ENCODE results near the gene PI3. TPM values are rescaled to one million over a fixed set of nuclear protein-coding genes. Genes with fewer than 3 reads are reported as not detected.

Gene PI3
- total RNA-seq, 4 donors from 2014 or later, result not detected

DNA sequence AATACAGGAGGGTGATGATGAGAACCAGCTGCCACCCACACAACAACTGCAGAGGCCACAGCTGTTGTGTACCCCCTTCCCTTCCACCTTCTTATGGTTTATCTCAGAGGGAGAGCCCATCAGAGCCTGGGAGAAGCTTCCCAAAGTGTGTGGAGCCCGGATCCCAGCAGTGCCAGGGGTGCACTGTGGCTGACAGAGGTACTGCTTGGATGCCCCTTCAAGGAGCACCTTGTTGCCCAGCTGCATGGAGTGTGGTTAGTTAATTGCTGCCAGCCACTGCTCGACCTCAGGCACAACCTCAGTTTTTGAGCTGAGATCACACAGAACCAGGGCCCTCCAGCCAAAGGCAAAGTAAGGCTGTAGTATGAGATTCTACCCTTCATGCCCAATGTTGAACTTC is 13.0 kb downstream of the PI3 start:
- TF ChIP-seq POLR2A (IDR thresholded peaks at IDR 0.05) (no peak), CTCF (IDR thresholded peaks at IDR 0.05) (no peak)
- no peaks in the 10 kb centered on the region for H3K9me3 ChIP-seq
- H3K4me3 ChIP-seq, result no peak overlapping the region
- no peaks in the 10 kb centered on the region for H3K4me1 ChIP-seq
- intact Hi-C loops (cut with DNase I; ENCODE audit: low total_unique reads), result no loop called here
- no peak for DNase-seq
- H3K27me3 ChIP-seq, result no peaks in the 10 kb centered on the region
- no peaks in the 10 kb centered on the region for H3K36me3 ChIP-seq
- no peak overlapping the region for H3K27ac ChIP-seq

DNA sequence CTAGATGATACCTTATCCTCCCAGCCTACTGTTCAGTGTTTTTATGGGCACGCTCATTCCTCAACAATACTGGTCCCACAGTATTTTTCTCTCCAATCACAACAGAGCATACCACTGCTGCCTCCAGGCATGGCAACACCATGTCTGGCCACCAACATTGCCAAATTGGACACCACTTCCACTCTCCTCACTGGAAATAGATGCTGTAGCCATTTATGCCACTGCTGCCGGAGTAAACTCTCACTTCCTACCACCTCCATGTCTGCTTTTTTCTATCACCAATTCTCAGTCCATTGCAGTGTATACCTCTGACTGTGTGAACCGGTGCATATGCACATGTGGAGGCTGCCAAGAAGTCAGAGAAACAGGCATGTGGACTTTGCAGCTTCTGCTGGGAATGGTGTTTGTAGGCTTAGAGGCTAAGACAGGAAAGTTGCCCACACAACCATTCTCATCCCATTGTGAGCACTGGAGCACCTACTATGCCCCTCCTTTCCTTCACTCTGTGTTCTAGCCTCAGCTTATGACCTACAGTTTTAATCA is 14.4 kb downstream of the PI3 start:
- no peak overlapping the region for H3K27ac ChIP-seq
- TF ChIP-seq POLR2A (IDR thresholded peaks at IDR 0.05) (no peak), CTCF (IDR thresholded peaks at IDR 0.05) (no peak)
- no peaks in the 10 kb centered on the region for H3K4me1 ChIP-seq
- no peaks in the 10 kb centered on the region for H3K36me3 ChIP-seq
- no peak overlapping the region for H3K4me3 ChIP-seq
- no peak for DNase-seq
- no peaks in the 10 kb centered on the region for H3K9me3 ChIP-seq
- H3K27me3 ChIP-seq, result no peaks in the 10 kb centered on the region
- intact Hi-C loops (cut with DNase I; ENCODE audit: low total_unique reads), result no loop called here

GRCh38 chr20:45189861-45190260 is 15.2 kb downstream of the PI3 start:
- Histone ChIP-seq H3K4me3 (no peak overlapping the region), H3K4me1 (no peaks in the 10 kb centered on the region), H3K27ac (no peak overlapping the region), H3K9me3 (no peaks in the 10 kb centered on the region), H3K27me3 (no peaks in the 10 kb centered on the region), H3K36me3 (no peaks in the 10 kb centered on the region)
- TF ChIP-seq CTCF (IDR thresholded peaks at IDR 0.05) (no peak), POLR2A (IDR thresholded peaks at IDR 0.05) (no peak)
- DNase-seq, result no peak
- intact Hi-C loops (cut with DNase I; ENCODE audit: low total_unique reads), result no loop called here

- Histone ChIP-seq H3K36me3 (no peaks in the 10 kb centered on the region), H3K27me3 (no peaks in the 10 kb centered on the region), H3K4me1 (no peaks in the 10 kb centered on the region), H3K4me3 (no peak overlapping the region), H3K9me3 (no peaks in the 10 kb centered on the region), H3K27ac (no peak overlapping the region)
- DNase-seq, result no peak
- TF ChIP-seq CTCF (IDR thresholded peaks at IDR 0.05) (no peak), POLR2A (IDR thresholded peaks at IDR 0.05) (no peak)
- intact Hi-C loops (cut with DNase I; ENCODE audit: low total_unique reads), result no loop called here
These were observed 17.2 kb downstream of the PI3 start for GRCh38 chr20:45191926-45192325.

- Histone ChIP-seq H3K36me3 (no peaks in the 10 kb centered on the region), H3K4me1 (no peaks in the 10 kb centered on the region), H3K27ac (no peak overlapping the region), H3K4me3 (no peak overlapping the region), H3K27me3 (no peaks in the 10 kb centered on the region), H3K9me3 (no peaks in the 10 kb centered on the region)
- intact Hi-C loops (cut with DNase I; ENCODE audit: low total_unique reads), result no loop called here
- no peak for DNase-seq
- TF ChIP-seq POLR2A (IDR thresholded peaks at IDR 0.05) (no peak), CTCF (IDR thresholded peaks at IDR 0.05) (no peak)
These were observed 18.6 kb downstream of the PI3 start for GRCh38 chr20:45193331-45193730.

Measured in uterus (tissue), 4 donors.